ENCODE data around the gene SLC22A23. TPM values are rescaled to one million over a fixed set of nuclear protein-coding genes. Genes with fewer than 3 reads are reported as not detected.

SLC22A23 gene
- total RNA-seq, 1 donor from 2014 or later = 0.95 TPM

GRCh38 chr6:3304500-3305215, 152.2 kb downstream of the SLC22A23 start:
- TF ChIP-seq CTCF (IDR thresholded peaks at IDR 0.05) = no peak
- no peak for DNase-seq
- no peak for ATAC-seq (ENCODE audit: low read depth)
- CTCF ChIA-PET = no interaction called here
- Mint-ChIP-seq H3K9me3 (peaks cover 8% of the 10 kb centered on the region), H3K27me3 (peaks cover 38% of the 10 kb centered on the region), H3K4me3 (no peak overlapping the region), H3K27ac (no peak overlapping the region), H3K4me1 (no peaks in the 10 kb centered on the region), H3K36me3 (ENCODE audit: low read depth) (no peaks in the 10 kb centered on the region)
- intact Hi-C loops (cut with micrococcal nuclease) = no loop called here
- POLR2A ChIA-PET = no interaction called here

GRCh38 chr6:3303795-3304411, 152.9 kb downstream of the SLC22A23 start:
- ATAC-seq (ENCODE audit: low read depth) (no peak), DNase-seq (no peak)
- intact Hi-C loops (cut with micrococcal nuclease) = no loop called here
- peaks cover 38% of the 10 kb centered on the region for H3K27me3 Mint-ChIP-seq
- H3K9me3 Mint-ChIP-seq = peaks cover 8% of the 10 kb centered on the region
- no peak for TF ChIP-seq CTCF (IDR thresholded peaks at IDR 0.05)
- H3K4me1 Mint-ChIP-seq = no peaks in the 10 kb centered on the region
- H3K36me3 Mint-ChIP-seq (ENCODE audit: low read depth) = no peaks in the 10 kb centered on the region
- H3K27ac Mint-ChIP-seq = no peak overlapping the region
- ChIA-PET POLR2A (no interaction called here), CTCF (no interaction called here)
- no peak overlapping the region for H3K4me3 Mint-ChIP-seq

- DNase-seq = no peak
- no peak for ATAC-seq (ENCODE audit: low read depth)
- Mint-ChIP-seq H3K27me3 (peaks cover 34% of the 10 kb centered on the region), H3K36me3 (ENCODE audit: low read depth) (no peaks in the 10 kb centered on the region), H3K4me1 (no peaks in the 10 kb centered on the region), H3K4me3 (no peak overlapping the region), H3K9me3 (peaks cover 8% of the 10 kb centered on the region), H3K27ac (no peak overlapping the region)
- intact Hi-C loops (cut with micrococcal nuclease) = no loop called here
- TF ChIP-seq CTCF (IDR thresholded peaks at IDR 0.05) = no peak
- CTCF ChIA-PET = no interaction called here
- POLR2A ChIA-PET = no interaction called here
These were observed 155.3 kb downstream of the SLC22A23 start for GRCh38 chr6:3301506-3301905.

GRCh38 chr6:3299221-3299620, 157.6 kb downstream of the SLC22A23 start:
- no peak for ATAC-seq (ENCODE audit: low read depth)
- ChIA-PET POLR2A (no interaction called here), CTCF (no interaction called here)
- no peak overlapping the region for H3K4me3 Mint-ChIP-seq
- peaks cover 35% of the 10 kb centered on the region for H3K27me3 Mint-ChIP-seq
- no peak overlapping the region for H3K27ac Mint-ChIP-seq
- DNase-seq = no peak
- H3K9me3 Mint-ChIP-seq = peaks cover 8% of the 10 kb centered on the region
- H3K36me3 Mint-ChIP-seq (ENCODE audit: low read depth) = no peaks in the 10 kb centered on the region
- TF ChIP-seq CTCF (IDR thresholded peaks at IDR 0.05) = no peak
- no peaks in the 10 kb centered on the region for H3K4me1 Mint-ChIP-seq
- intact Hi-C loops (cut with micrococcal nuclease) = no loop called here

- Mint-ChIP-seq H3K9me3 (peaks cover 5% of the 10 kb centered on the region), H3K4me1 (no peaks in the 10 kb centered on the region), H3K27me3 (peaks cover 25% of the 10 kb centered on the region), H3K4me3 (no peak overlapping the region), H3K27ac (no peak overlapping the region), H3K36me3 (ENCODE audit: low read depth) (no peaks in the 10 kb centered on the region)
- no peak for TF ChIP-seq CTCF (IDR thresholded peaks at IDR 0.05)
- DNase-seq = no peak
- ChIA-PET POLR2A (no interaction called here), CTCF (no interaction called here)
- no peak for ATAC-seq (ENCODE audit: low read depth)
- intact Hi-C loops (cut with micrococcal nuclease) = no loop called here
These were observed 158.9 kb downstream of the SLC22A23 start for GRCh38 chr6:3297909-3298308.

Data from activated B cell treated with CpG ODN at 0.5 μM for 24 hours (primary cell).